GM12878 (cell line): ENCODE measurements around the gene RTN4.

Experiments used
- BRCA1 ChIP-seq: IDR thresholded peaks from 2 replicates; pipeline ENCODE4 v1.6.1; 2011; ENCODE audit warnings: low read depth, low read length, improper control_type of control experiment
- CHD2 ChIP-seq: IDR thresholded peaks from 2 replicates; pipeline ENCODE4 v1.6.1; 2011; ENCODE audit warnings: low read depth, low read length, improper control_type of control experiment, borderline replicate concordance
- ETV6 ChIP-seq, 2 experiments: fragments of 450-650 bp in 1 of 2; IDR thresholded peaks in 1 of 2; conservative IDR thresholded peaks in 1 of 2; 2 replicates each; pipeline ENCODE4 v1.6.1; 2014; ENCODE audit warnings: antibody characterized with exemption in 1 of 2, borderline replicate concordance in 1 of 2, low read depth in 1 of 2, mild to moderate bottlenecking in 1 of 2, moderate library complexity in 1 of 2
- GABPA ChIP-seq: IDR thresholded peaks from 2 replicates; pipeline ENCODE4 v1.6.1; 2014; ENCODE audit warnings: antibody characterized with exemption, low read depth, mild to moderate bottlenecking, inconsistent platforms
- NFYB ChIP-seq: IDR thresholded peaks from 2 replicates; pipeline ENCODE4 v1.6.1; 2011; ENCODE audit warnings: low read depth, mild to moderate bottlenecking, low read length, improper control_type of control experiment, moderate library complexity; ENCODE audit not compliant: insufficient read depth
- POLR2A ChIP-seq: IDR thresholded peaks from 2 replicates; pipeline ENCODE4 v1.6.1; 2011; ENCODE audit warnings: low read depth, mild to moderate bottlenecking, low read length
- POLR2AphosphoS2 ChIP-seq: IDR thresholded peaks from 2 replicates; pipeline ENCODE4 v1.6.1; 2011; ENCODE audit warnings: low read depth, mild to moderate bottlenecking, low read length, improper control_type of control experiment, moderate library complexity
- SIX5 ChIP-seq: IDR thresholded peaks from 2 replicates; pipeline ENCODE4 v1.6.1; 2011; ENCODE audit warnings: mild to moderate bottlenecking, low read depth, low read length, moderate library complexity; ENCODE audit not compliant: severe bottlenecking
- YBX1 ChIP-seq: fragments of 450-650 bp; IDR thresholded peaks from 2 replicates; pipeline ENCODE4 v1.6.1; 2016; ENCODE audit warnings: antibody characterized with exemption
- ZZZ3 ChIP-seq: IDR thresholded peaks from 2 replicates; pipeline ENCODE4 v1.6.1; 2011; ENCODE audit warnings: low read depth; ENCODE audit not compliant: control insufficient read depth, insufficient read length
- TF ChIP-seq, protein P1 (sequence below), 3 experiments: IDR thresholded peaks in 2 of 3; conservative IDR thresholded peaks in 1 of 3; 2 replicates each; pipeline ENCODE4 v1.5.1; 2011; ENCODE audit warnings: low read depth in 3 of 3, low read length in 3 of 3, mild to moderate bottlenecking in 3 of 3, control low read depth in 2 of 3, moderate library complexity in 2 of 3, inconsistent platforms in 1 of 3, mixed read lengths in 1 of 3; ENCODE audit not compliant: control insufficient read depth in 2 of 3, insufficient read depth in 1 of 3; ENCODE audit errors: extremely low read depth in 1 of 3

GRCh38 chr2:55033076-55033742, 17.0 kb downstream of the RTN4 start:
- TF ChIP-seq GABPA (no peak), ZZZ3 (no peak), NFYB (no peak), CHD2 (no peak), POLR2A (no peak), SIX5 (no peak), POLR2AphosphoS2 (no peak), ETV6 (conservative IDR thresholded peaks at IDR 0.05 in 1 of 2, IDR thresholded peaks at IDR 0.05 in 1 of 2; ENCODE audit: borderline replicate concordance in 1 of 2, low read depth in 1 of 2) (peak in 1 of 2 experiments; percentile 18; a peak in 1 of 4 replicates), BRCA1 (no peak), YBX1 (no peak)
- TF ChIP-seq, protein P1, sequence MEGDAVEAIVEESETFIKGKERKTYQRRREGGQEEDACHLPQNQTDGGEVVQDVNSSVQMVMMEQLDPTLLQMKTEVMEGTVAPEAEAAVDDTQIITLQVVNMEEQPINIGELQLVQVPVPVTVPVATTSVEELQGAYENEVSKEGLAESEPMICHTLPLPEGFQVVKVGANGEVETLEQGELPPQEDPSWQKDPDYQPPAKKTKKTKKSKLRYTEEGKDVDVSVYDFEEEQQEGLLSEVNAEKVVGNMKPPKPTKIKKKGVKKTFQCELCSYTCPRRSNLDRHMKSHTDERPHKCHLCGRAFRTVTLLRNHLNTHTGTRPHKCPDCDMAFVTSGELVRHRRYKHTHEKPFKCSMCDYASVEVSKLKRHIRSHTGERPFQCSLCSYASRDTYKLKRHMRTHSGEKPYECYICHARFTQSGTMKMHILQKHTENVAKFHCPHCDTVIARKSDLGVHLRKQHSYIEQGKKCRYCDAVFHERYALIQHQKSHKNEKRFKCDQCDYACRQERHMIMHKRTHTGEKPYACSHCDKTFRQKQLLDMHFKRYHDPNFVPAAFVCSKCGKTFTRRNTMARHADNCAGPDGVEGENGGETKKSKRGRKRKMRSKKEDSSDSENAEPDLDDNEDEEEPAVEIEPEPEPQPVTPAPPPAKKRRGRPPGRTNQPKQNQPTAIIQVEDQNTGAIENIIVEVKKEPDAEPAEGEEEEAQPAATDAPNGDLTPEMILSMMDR (IDR thresholded peaks at IDR 0.05 in 2 of 3, conservative IDR thresholded peaks at IDR 0.05 in 1 of 3; ENCODE audit: control insufficient read depth in 2 of 3, extremely low read depth in 1 of 3, insufficient read depth in 1 of 3, low read depth in 3 of 3, low read length in 3 of 3) = no peak
